OCI-LY3 (cell line): Measurements from ENCODE around the gene GIPC1.

ENCODE experiments used
- H2AFZ ChIP-seq: fragments of 200-600, 300-600 bp; shearing (Covaris generic); 2 replicates; pipeline ENCODE4 v1.6.0; 2014; ENCODE audit warnings: antibody characterized with exemption, low read depth, low read length
- H3K27ac ChIP-seq: fragments of 200-600, 300-600 bp; sonication (generic); 2 replicates; pipeline ENCODE4 v1.5.1; 2014; ENCODE audit warnings: mild to moderate bottlenecking, low read length, moderate library complexity, mixed read lengths
- H3K27me3 ChIP-seq: fragments of 200-600, 300-600 bp; sonication (generic); 2 replicates; pipeline ENCODE4 v1.6.1; 2014; ENCODE audit warnings: low read depth, low read length, mixed read lengths
- H3K36me3 ChIP-seq: fragments of 200-600, 300-600 bp; sonication (generic); replicated peaks from 2 replicates; pipeline ENCODE3; 2014; ENCODE audit warnings: low read depth, low read length, mixed read lengths
- H3K4me1 ChIP-seq: fragments of 300-600, 200-600 bp; sonication (generic); 2 replicates; pipeline ENCODE4 v1.6.1; 2014; ENCODE audit warnings: low read length, mixed read lengths
- H3K4me2 ChIP-seq: fragments of 200-600, 300-600 bp; sonication (generic); 2 replicates; pipeline ENCODE4 v1.6.1; 2014; ENCODE audit warnings: low read length, mixed read lengths
- H3K4me3 ChIP-seq: fragments of 300-600, 200-600 bp; sonication (generic); 2 replicates; pipeline ENCODE4 v1.5.1; 2014; ENCODE audit warnings: antibody characterized with exemption, mild to moderate bottlenecking, low read length, moderate library complexity
- H3K79me2 ChIP-seq: fragments of 300-600, 200-600 bp; shearing (Covaris generic); 2 replicates; pipeline ENCODE4 v1.6.1; 2014; ENCODE audit warnings: mild to moderate bottlenecking, low read length, mixed read lengths
- H3K9ac ChIP-seq: fragments of 300-600, 200-600 bp; shearing (Covaris generic); 2 replicates; pipeline ENCODE4 v1.6.0; 2014; ENCODE audit warnings: mild to moderate bottlenecking, low read length, moderate library complexity
- H3K9me3 ChIP-seq: fragments of 200-600, 300-600 bp; shearing (Covaris generic); 2 replicates; pipeline ENCODE4 v1.6.1; 2014; ENCODE audit warnings: low read length, mixed read lengths; ENCODE audit not compliant: insufficient read depth
- H4K20me1 ChIP-seq: fragments of 200-600, 300-600 bp; sonication (generic); 2 replicates; pipeline ENCODE4 v1.6.1; 2016; ENCODE audit warnings: low read length, mixed read lengths; ENCODE audit not compliant: insufficient read depth
- EZH2phosphoT487 ChIP-seq: fragments of 200-600 bp; shearing (Covaris generic); IDR thresholded peaks from 2 replicates; pipeline ENCODE4 v1.6.1; 2018; ENCODE audit warnings: antibody characterized with exemption, mixed run types, low read depth
- TF ChIP-seq, protein P1 (sequence below): fragments of 200-600, 300-600 bp; sonication (generic); IDR thresholded peaks from 2 replicates; pipeline ENCODE4 v1.5.1; 2014; ENCODE audit warnings: antibody characterized with exemption, low read length, low read depth

GIPC1 gene, protein sequence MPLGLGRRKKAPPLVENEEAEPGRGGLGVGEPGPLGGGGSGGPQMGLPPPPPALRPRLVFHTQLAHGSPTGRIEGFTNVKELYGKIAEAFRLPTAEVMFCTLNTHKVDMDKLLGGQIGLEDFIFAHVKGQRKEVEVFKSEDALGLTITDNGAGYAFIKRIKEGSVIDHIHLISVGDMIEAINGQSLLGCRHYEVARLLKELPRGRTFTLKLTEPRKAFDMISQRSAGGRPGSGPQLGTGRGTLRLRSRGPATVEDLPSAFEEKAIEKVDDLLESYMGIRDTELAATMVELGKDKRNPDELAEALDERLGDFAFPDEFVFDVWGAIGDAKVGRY

DNA sequence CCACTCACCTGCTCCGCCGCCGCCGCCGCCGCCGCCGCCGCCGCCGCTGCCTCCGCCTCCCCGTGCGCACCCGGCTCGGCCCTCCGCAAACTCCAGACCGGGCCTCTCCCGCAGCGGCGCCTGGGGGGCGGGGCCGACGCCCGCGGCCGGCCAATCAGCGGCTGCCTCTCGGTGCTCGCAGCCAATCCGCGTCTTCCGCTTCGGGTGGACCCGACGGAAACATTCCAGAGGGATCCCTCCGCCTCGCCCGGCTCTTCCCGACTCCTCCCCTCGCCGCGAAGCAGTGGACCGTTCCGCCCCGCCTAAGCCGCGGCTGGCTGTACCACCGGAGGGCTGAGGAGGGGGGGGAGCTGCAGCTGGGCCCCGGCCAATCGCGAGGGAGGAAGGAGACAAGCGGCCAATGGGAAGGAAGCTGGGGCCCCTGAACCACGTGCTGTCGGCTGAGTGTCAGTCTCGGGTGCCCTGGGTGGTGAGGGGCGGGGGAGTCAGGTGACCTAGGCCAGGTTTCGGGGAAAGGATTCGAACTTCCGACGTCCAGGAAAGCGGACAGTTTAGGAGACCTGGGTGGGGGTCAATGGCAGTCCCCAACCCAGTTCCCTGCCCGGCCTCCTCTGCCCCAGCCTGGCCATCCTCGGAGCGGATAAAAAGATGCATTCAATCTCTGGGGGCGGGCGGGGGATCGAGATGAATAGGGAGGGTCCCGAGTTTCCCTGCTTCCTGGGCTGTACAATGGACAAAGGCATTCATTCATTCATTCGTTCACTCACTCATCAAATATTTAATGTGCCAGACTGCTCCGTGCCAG is at the start of gene GIPC1:
Gene GIPC1, minus strand, starts transcription at position 99 of the 805 bp plus-strand sequence. CDS start 13,151 bp downstream, outside the sequence.
- H2AFZ ChIP-seq = peak within 1 kb of the TSS; percentile 63; the same call in 1 of the 2 replicates
- H3K4me2 ChIP-seq = peak within 1 kb of the TSS; percentile 87
- H4K20me1 ChIP-seq = no peaks in the 10 kb centered on the region

DNA sequence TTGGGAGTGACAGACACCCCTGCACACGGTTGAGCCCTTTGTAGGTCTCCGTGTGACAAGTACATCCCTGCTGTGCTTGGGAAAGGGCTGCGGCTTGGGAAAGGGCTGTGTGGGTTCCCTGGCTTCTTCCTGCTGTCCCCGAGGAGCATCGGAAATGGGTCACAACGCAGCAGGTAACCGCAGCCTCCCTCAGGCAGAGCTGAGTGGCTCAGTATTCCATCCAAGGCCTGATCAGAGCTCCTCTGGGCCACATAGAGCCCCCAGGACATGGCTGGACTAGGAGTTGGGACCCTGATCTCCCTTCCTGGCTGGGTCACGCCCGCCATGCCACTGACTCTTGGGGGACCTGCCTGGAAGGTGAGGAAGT is 49.8 kb upstream of the GIPC1 start:
- H3K36me3 ChIP-seq = peaks cover 19% of the 10 kb centered on the region
- H3K4me1 ChIP-seq = peaks cover 6% of the 10 kb centered on the region
- H2AFZ ChIP-seq = no peak overlapping the region
- no peak overlapping the region for H3K27ac ChIP-seq
- H3K79me2 ChIP-seq = peaks cover 64% of the 10 kb centered on the region
- no peaks in the 10 kb centered on the region for H3K9me3 ChIP-seq
- H4K20me1 ChIP-seq = peaks cover 44% of the 10 kb centered on the region
- H3K9ac ChIP-seq = no peak overlapping the region
- H3K27me3 ChIP-seq = no peaks in the 10 kb centered on the region
- no peak overlapping the region for H3K4me3 ChIP-seq
- no peak overlapping the region for H3K4me2 ChIP-seq
- no peak for TF ChIP-seq EZH2phosphoT487
- TF ChIP-seq, protein P1, sequence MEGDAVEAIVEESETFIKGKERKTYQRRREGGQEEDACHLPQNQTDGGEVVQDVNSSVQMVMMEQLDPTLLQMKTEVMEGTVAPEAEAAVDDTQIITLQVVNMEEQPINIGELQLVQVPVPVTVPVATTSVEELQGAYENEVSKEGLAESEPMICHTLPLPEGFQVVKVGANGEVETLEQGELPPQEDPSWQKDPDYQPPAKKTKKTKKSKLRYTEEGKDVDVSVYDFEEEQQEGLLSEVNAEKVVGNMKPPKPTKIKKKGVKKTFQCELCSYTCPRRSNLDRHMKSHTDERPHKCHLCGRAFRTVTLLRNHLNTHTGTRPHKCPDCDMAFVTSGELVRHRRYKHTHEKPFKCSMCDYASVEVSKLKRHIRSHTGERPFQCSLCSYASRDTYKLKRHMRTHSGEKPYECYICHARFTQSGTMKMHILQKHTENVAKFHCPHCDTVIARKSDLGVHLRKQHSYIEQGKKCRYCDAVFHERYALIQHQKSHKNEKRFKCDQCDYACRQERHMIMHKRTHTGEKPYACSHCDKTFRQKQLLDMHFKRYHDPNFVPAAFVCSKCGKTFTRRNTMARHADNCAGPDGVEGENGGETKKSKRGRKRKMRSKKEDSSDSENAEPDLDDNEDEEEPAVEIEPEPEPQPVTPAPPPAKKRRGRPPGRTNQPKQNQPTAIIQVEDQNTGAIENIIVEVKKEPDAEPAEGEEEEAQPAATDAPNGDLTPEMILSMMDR = no peak

More for the DNA sequence above, at the start of gene GIPC1:
- H3K4me1 ChIP-seq = peaks cover 7% of the 10 kb centered on the region
- H3K9me3 ChIP-seq = no peaks in the 10 kb centered on the region
- no peaks in the 10 kb centered on the region for H3K36me3 ChIP-seq
- H3K79me2 ChIP-seq = no peaks in the 10 kb centered on the region
- no peak within 1 kb of the TSS for H3K27ac ChIP-seq
- peak within 1 kb of the TSS; percentile 53 for H3K9ac ChIP-seq
- H3K4me3 ChIP-seq = peak within 1 kb of the TSS; percentile 80
- no peak for TF ChIP-seq EZH2phosphoT487
- TF ChIP-seq, protein P1 = no peak
- 0 out of 2 replicates have a peak, but pooled peaks cover 7% of the 10 kb centered on the region for H3K27me3 ChIP-seq

DNA sequence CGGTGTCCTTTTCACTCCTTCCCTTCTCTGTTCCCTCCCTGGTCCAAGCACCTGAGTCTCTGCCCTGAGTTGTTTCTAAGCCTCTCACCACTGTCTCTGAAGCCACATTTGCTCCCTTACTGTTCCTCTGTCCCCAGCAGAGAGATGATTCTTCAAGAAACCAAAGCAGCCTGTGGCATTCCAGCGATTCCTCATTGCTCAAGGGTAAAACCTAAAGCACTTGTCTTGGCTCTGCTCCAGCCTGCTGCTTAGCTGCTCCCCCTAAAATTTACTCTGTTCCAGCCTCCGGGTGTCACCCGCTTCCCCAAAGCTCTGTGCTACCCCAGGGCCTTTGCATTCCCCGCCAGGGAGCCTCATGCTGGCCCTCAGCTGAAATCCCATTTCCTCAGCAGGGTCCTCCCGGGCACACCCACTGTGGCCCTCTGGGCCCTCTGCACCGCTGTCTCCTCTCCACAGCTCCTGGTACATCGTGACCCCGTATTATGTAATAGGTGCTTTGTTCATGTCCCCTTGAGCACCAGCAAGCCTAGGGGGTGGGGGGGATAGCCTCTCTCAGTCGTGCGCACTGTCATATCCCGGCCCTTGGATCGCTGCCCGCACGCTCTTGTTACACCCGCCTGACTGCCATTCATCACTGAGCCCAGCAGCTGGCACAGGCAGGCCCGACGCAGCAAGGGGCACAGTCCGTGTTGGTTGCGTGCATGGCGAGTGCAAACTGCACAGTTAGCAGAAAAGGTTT is 49.2 kb upstream of the GIPC1 start:
- no peaks in the 10 kb centered on the region for H3K9me3 ChIP-seq
- H3K27ac ChIP-seq = no peak overlapping the region
- H3K4me3 ChIP-seq = no peak overlapping the region
- no peaks in the 10 kb centered on the region for H3K27me3 ChIP-seq
- peaks cover 40% of the 10 kb centered on the region for H4K20me1 ChIP-seq
- H3K4me2 ChIP-seq = no peak overlapping the region
- H3K9ac ChIP-seq = no peak overlapping the region
- no peak for TF ChIP-seq EZH2phosphoT487
- TF ChIP-seq, protein P1 = no peak
- H2AFZ ChIP-seq = no peak overlapping the region
- peaks cover 11% of the 10 kb centered on the region for H3K4me1 ChIP-seq
- H3K79me2 ChIP-seq = peaks cover 66% of the 10 kb centered on the region
- H3K36me3 ChIP-seq = peaks cover 19% of the 10 kb centered on the region
